ENCODE results near the gene KLHL14.

KLHL14 gene

GRCh38 chr18:32760391-32760790 lies 12.4 kb downstream of the KLHL14 start:
- H3K9ac ChIP-seq (ENCODE audit: low read depth, low read length) = no peak overlapping the region
- H3K36me3 ChIP-seq (ENCODE audit: insufficient read depth, low read length) = no peaks in the 10 kb centered on the region
- H3K4me1 ChIP-seq (ENCODE audit: insufficient read depth, low read length) = peaks cover 11% of the 10 kb centered on the region; the same call in 1 of the 2 replicates
- no peaks in the 10 kb centered on the region for H3K9me3 ChIP-seq (ENCODE audit: control insufficient read depth, insufficient read depth, low read length)

- H3K4me1 ChIP-seq (ENCODE audit: insufficient read depth, low read length) = peaks cover 18% of the 10 kb centered on the region; the same call in 1 of the 2 replicates
Measured at GRCh38 chr18:32759611-32760167, 13.1 kb downstream of the KLHL14 start.

GRCh38 chr18:32754508-32755263 lies 18.1 kb downstream of the KLHL14 start:
- Histone ChIP-seq H3K36me3 (ENCODE audit: insufficient read depth, low read length) (no peaks in the 10 kb centered on the region), H3K9me3 (ENCODE audit: control insufficient read depth, insufficient read depth, low read length) (no peaks in the 10 kb centered on the region), H3K4me1 (ENCODE audit: insufficient read depth, low read length) (peaks cover 13% of the 10 kb centered on the region; the same call in 1 of the 2 replicates), H3K9ac (ENCODE audit: low read depth, low read length) (no peak overlapping the region; the same call in 1 of the 2 replicates)

More at GRCh38 chr18:32759611-32760167, 13.1 kb downstream of the KLHL14 start:
- H3K36me3 ChIP-seq (ENCODE audit: insufficient read depth, low read length) = no peaks in the 10 kb centered on the region
- no peak overlapping the region for H3K9ac ChIP-seq (ENCODE audit: low read depth, low read length)
- H3K9me3 ChIP-seq (ENCODE audit: control insufficient read depth, insufficient read depth, low read length) = no peaks in the 10 kb centered on the region

GRCh38 chr18:32753656-32754260 lies 19.1 kb downstream of the KLHL14 start:
- Histone ChIP-seq H3K36me3 (ENCODE audit: insufficient read depth, low read length) (no peaks in the 10 kb centered on the region), H3K9ac (ENCODE audit: low read depth, low read length) (no peak overlapping the region), H3K9me3 (ENCODE audit: control insufficient read depth, insufficient read depth, low read length) (no peaks in the 10 kb centered on the region), H3K4me1 (ENCODE audit: insufficient read depth, low read length) (peaks cover 13% of the 10 kb centered on the region; the same call in 1 of the 2 replicates)

GRCh38 chr18:32750328-32750727 lies 22.5 kb downstream of the KLHL14 start:
- peaks cover 12% of the 10 kb centered on the region; the same call in 1 of the 2 replicates for H3K4me1 ChIP-seq (ENCODE audit: insufficient read depth, low read length)
- H3K36me3 ChIP-seq (ENCODE audit: insufficient read depth, low read length) = no peaks in the 10 kb centered on the region
- no peaks in the 10 kb centered on the region for H3K9me3 ChIP-seq (ENCODE audit: control insufficient read depth, insufficient read depth, low read length)
- no peak overlapping the region for H3K9ac ChIP-seq (ENCODE audit: low read depth, low read length)

GRCh38 chr18:32749809-32750208 lies 23.0 kb downstream of the KLHL14 start:
- Histone ChIP-seq H3K36me3 (ENCODE audit: insufficient read depth, low read length) (no peaks in the 10 kb centered on the region), H3K9me3 (ENCODE audit: control insufficient read depth, insufficient read depth, low read length) (no peaks in the 10 kb centered on the region), H3K4me1 (ENCODE audit: insufficient read depth, low read length) (peaks cover 7% of the 10 kb centered on the region; the same call in 1 of the 2 replicates), H3K9ac (ENCODE audit: low read depth, low read length) (no peak overlapping the region)

GRCh38 chr18:32742579-32742978 lies 30.2 kb downstream of the KLHL14 start:
- no peak overlapping the region for H3K9ac ChIP-seq (ENCODE audit: low read depth, low read length)
- no peaks in the 10 kb centered on the region for H3K36me3 ChIP-seq (ENCODE audit: insufficient read depth, low read length)
- H3K9me3 ChIP-seq (ENCODE audit: control insufficient read depth, insufficient read depth, low read length) = no peaks in the 10 kb centered on the region
- no peaks in the 10 kb centered on the region for H3K4me1 ChIP-seq (ENCODE audit: insufficient read depth, low read length)

GRCh38 chr18:32735781-32736180 lies 37.0 kb downstream of the KLHL14 start:
- H3K4me1 ChIP-seq (ENCODE audit: insufficient read depth, low read length) = no peaks in the 10 kb centered on the region; the same call in 1 of the 2 replicates
- H3K9me3 ChIP-seq (ENCODE audit: control insufficient read depth, insufficient read depth, low read length) = no peaks in the 10 kb centered on the region
- no peaks in the 10 kb centered on the region for H3K36me3 ChIP-seq (ENCODE audit: insufficient read depth, low read length)
- no peak overlapping the region for H3K9ac ChIP-seq (ENCODE audit: low read depth, low read length)

GRCh38 chr18:32734442-32734841 lies 38.4 kb downstream of the KLHL14 start:
- no peaks in the 10 kb centered on the region for H3K36me3 ChIP-seq (ENCODE audit: insufficient read depth, low read length)
- H3K9ac ChIP-seq (ENCODE audit: low read depth, low read length) = no peak overlapping the region
- no peaks in the 10 kb centered on the region; the same call in 1 of the 2 replicates for H3K4me1 ChIP-seq (ENCODE audit: insufficient read depth, low read length)
- no peaks in the 10 kb centered on the region for H3K9me3 ChIP-seq (ENCODE audit: control insufficient read depth, insufficient read depth, low read length)

- no peak overlapping the region for H3K9ac ChIP-seq (ENCODE audit: low read depth, low read length)
- H3K36me3 ChIP-seq (ENCODE audit: insufficient read depth, low read length) = no peaks in the 10 kb centered on the region
- no peaks in the 10 kb centered on the region; the same call in 1 of the 2 replicates for H3K4me1 ChIP-seq (ENCODE audit: insufficient read depth, low read length)
- H3K9me3 ChIP-seq (ENCODE audit: control insufficient read depth, insufficient read depth, low read length) = no peaks in the 10 kb centered on the region
Measured at GRCh38 chr18:32732165-32732564, 40.7 kb downstream of the KLHL14 start.

- H3K9me3 ChIP-seq (ENCODE audit: control insufficient read depth, insufficient read depth, low read length) = no peaks in the 10 kb centered on the region
- H3K36me3 ChIP-seq (ENCODE audit: insufficient read depth, low read length) = no peaks in the 10 kb centered on the region
- no peaks in the 10 kb centered on the region; the same call in 1 of the 2 replicates for H3K4me1 ChIP-seq (ENCODE audit: insufficient read depth, low read length)
- no peak overlapping the region for H3K9ac ChIP-seq (ENCODE audit: low read depth, low read length)
Measured at GRCh38 chr18:32730620-32731091, 42.2 kb downstream of the KLHL14 start.

GRCh38 chr18:32730068-32730467 lies 42.8 kb downstream of the KLHL14 start:
- no peaks in the 10 kb centered on the region; the same call in 1 of the 2 replicates for H3K4me1 ChIP-seq (ENCODE audit: insufficient read depth, low read length)
- no peaks in the 10 kb centered on the region for H3K9me3 ChIP-seq (ENCODE audit: control insufficient read depth, insufficient read depth, low read length)
- no peaks in the 10 kb centered on the region for H3K36me3 ChIP-seq (ENCODE audit: insufficient read depth, low read length)
- no peak overlapping the region for H3K9ac ChIP-seq (ENCODE audit: low read depth, low read length)

GRCh38 chr18:32724071-32724749 lies 48.6 kb downstream of the KLHL14 start:
- H3K9ac ChIP-seq (ENCODE audit: low read depth, low read length) = no peak overlapping the region
- no peaks in the 10 kb centered on the region for H3K9me3 ChIP-seq (ENCODE audit: control insufficient read depth, insufficient read depth, low read length)
- no peaks in the 10 kb centered on the region for H3K36me3 ChIP-seq (ENCODE audit: insufficient read depth, low read length)
- H3K4me1 ChIP-seq (ENCODE audit: insufficient read depth, low read length) = no peaks in the 10 kb centered on the region; the same call in 1 of the 2 replicates

- Histone ChIP-seq H3K9me3 (ENCODE audit: control insufficient read depth, insufficient read depth, low read length) (no peaks in the 10 kb centered on the region), H3K9ac (ENCODE audit: low read depth, low read length) (no peak overlapping the region), H3K4me1 (ENCODE audit: insufficient read depth, low read length) (no peaks in the 10 kb centered on the region), H3K36me3 (ENCODE audit: insufficient read depth, low read length) (no peaks in the 10 kb centered on the region)
Measured at GRCh38 chr18:32722279-32722678, 50.5 kb downstream of the KLHL14 start.

All from ES-I3 (cell line).